Mammary epithelial cell (primary cell): ENCODE measurements around the gene CCDC91.

Experiments used
- EZH2 ChIP-seq: IDR thresholded peaks from 2 replicates; pipeline ENCODE4 v1.6.1; 2012; ENCODE audit warnings: low read length, inconsistent platforms, borderline replicate concordance
- TF ChIP-seq, protein P1 (sequence below), 2 donors: IDR thresholded peaks in 1 of 2; conservative IDR thresholded peaks in 1 of 2; 2 replicates each; pipeline ENCODE4 v1.5.1; 2011 to 2012; ENCODE audit warnings: inconsistent platforms in 2 of 2, low read length in 2 of 2, mild to moderate bottlenecking in 2 of 2, control low read depth in 1 of 2, low read depth in 1 of 2; ENCODE audit not compliant: insufficient read depth in 1 of 2; ENCODE audit errors: extremely low read depth in 1 of 2

DNA sequence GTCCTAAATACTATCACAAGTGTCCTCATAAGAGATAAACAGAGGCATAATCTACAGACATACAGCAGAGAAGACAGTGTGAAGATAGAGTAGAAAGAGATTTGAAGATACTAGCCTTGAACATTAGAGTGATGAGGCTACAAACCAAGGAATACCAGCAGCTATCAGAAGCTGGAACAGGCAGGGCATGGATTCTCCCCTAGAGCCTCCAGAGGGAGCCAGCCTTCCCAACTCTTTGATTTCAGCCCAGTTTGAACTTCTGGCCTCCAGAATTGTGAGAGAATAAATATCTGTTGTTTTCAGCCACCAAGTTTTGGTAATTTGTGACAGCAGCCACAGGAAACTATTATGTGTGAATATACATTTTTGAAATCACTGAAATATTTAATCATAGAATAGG, 47.2 kb downstream of the CCDC91 start:
- TF ChIP-seq, protein P1, sequence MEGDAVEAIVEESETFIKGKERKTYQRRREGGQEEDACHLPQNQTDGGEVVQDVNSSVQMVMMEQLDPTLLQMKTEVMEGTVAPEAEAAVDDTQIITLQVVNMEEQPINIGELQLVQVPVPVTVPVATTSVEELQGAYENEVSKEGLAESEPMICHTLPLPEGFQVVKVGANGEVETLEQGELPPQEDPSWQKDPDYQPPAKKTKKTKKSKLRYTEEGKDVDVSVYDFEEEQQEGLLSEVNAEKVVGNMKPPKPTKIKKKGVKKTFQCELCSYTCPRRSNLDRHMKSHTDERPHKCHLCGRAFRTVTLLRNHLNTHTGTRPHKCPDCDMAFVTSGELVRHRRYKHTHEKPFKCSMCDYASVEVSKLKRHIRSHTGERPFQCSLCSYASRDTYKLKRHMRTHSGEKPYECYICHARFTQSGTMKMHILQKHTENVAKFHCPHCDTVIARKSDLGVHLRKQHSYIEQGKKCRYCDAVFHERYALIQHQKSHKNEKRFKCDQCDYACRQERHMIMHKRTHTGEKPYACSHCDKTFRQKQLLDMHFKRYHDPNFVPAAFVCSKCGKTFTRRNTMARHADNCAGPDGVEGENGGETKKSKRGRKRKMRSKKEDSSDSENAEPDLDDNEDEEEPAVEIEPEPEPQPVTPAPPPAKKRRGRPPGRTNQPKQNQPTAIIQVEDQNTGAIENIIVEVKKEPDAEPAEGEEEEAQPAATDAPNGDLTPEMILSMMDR (conservative IDR thresholded peaks at IDR 0.05 in 1 of 2, IDR thresholded peaks at IDR 0.05 in 1 of 2; ENCODE audit: extremely low read depth in 1 of 2, insufficient read depth in 1 of 2, low read depth in 1 of 2, low read length in 2 of 2): peak; percentile 36 to 41
- TF ChIP-seq EZH2: no peak
